IPS-18c (cell line): Measurements from ENCODE around the gene CTBP1.
A peak's percentile ranks its signal among the peaks of the same experiment; 100 is the strongest.

Experiments
- H3K4me3 ChIP-seq: 2 replicates; pipeline ENCODE4 v1.7.0; 2013; ENCODE audit warnings: low read depth, mild to moderate bottlenecking, low read length, moderate library complexity; ENCODE audit not compliant: insufficient read depth
- H3K9me3 ChIP-seq: one replicate; pipeline ENCODE4 v1.6.1; 2013; ENCODE audit warnings: mild to moderate bottlenecking, low read length, moderate library complexity; ENCODE audit not compliant: control insufficient read depth, insufficient read depth

Gene CTBP1

DNA sequence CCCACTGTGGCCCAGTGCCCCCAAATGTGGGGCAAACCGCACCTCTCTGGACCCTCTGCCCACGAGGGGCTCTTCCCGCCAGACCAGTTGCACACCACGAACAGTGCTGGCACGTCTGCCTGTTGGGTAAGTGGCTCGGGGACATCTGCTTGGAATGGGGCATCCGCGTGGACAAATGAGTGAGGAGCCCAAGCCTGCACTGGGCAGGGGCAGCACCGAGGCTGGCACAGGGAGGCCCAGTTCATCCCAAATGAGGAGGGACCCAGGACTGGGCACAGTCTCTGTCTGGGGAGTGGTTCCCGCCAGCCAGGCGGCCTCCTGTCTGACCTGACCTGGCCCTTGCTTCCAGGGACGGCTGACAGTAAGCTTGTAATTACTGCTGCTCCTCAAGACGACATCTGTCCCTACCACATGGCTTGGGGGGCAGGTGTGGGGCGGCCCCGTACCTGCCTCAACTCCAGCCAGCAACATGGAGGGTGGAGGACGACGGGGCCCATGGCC is 79.7 kb downstream of the CTBP1 start:
- Histone ChIP-seq H3K4me3 (no peak overlapping the region), H3K9me3 (no peaks in the 10 kb centered on the region)

- Histone ChIP-seq H3K4me3 (0 out of 2 replicates have a peak overlapping the region, but pooled peaks have one; percentile 73), H3K9me3 (peaks cover 3% of the 10 kb centered on the region)
Observed at GRCh38 chr4:1168191-1169101, 80.5 kb downstream of the CTBP1 start.

GRCh38 chr4:1167244-1167949 is 81.5 kb downstream of the CTBP1 start:
- peak overlapping the region; percentile 73 for H3K4me3 ChIP-seq
- H3K9me3 ChIP-seq: peaks cover 3% of the 10 kb centered on the region

GRCh38 chr4:1166509-1167243 is 82.3 kb downstream of the CTBP1 start:
- H3K4me3 ChIP-seq: no peak overlapping the region
- peaks cover 3% of the 10 kb centered on the region for H3K9me3 ChIP-seq

- Histone ChIP-seq H3K9me3 (peaks cover 3% of the 10 kb centered on the region), H3K4me3 (no peak overlapping the region)
Observed at GRCh38 chr4:1164956-1165545, 83.9 kb downstream of the CTBP1 start.

GRCh38 chr4:1164444-1164843 is 84.5 kb downstream of the CTBP1 start:
- H3K4me3 ChIP-seq: no peak overlapping the region
- H3K9me3 ChIP-seq: peaks cover 3% of the 10 kb centered on the region

DNA sequence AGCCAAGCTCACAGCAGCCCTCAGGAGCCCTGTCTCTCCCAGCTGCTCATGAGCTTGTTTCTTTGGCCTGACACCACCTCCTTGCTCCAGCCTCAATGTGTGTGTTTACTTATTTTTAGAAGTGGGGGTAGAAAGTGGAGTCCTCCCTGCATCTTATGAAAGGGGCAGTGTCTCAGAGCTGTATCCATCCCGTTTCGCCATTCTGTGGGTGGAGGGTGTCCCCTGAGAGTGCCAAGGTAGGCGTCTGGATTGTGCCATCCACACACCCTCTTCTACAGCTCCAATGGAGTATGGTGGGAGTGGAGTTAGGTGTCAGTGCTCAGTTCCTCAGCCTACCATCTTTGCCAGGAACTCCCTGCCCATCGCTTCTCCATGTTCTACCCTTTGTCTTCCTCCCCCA is 84.9 kb downstream of the CTBP1 start:
- Histone ChIP-seq H3K9me3 (peaks cover 3% of the 10 kb centered on the region), H3K4me3 (no peak overlapping the region)
